Measurements from ENCODE around the gene WNK2.

The WNK2 gene

DNA sequence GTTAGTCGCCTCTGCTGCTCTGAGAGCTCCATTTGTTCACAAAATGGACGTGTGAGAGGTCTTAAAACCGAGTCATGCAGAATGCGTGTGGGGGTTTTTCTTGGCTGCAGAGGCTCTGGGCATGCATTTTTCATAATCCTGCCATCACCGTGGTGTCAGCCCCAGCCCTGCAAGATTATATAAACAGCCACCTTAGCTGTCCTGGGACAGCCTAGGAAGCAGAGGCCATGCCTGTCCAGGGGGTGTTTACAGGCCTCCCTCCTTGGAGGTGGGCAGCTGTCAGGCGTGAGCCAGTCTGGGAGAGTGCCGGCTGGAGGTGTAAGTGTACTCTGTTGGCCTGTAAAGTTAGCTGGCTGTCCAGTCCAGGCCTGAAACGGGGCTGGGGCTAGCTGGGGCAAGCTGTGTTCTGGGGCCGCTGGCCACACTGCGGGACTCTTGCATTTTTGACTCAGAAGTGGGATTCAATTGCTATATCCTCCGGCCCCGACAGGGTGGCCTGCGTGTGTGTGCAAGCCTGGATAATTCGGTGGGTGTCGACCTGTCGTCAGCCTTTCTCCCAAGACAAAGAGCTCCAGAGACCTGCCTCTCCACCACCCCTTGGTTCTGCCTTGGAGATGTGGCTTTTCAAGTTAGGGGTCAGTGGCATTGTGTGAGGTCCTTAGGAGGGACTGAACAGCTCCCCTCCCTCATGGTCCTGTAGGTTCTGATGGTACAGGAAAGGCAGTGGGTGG is 2.4 kb downstream of the WNK2 start:
- no peak for FAIRE-seq

GRCh38 chr9:93187047-93187446 is 3.1 kb downstream of the WNK2 start:
- FAIRE-seq: no peak

DNA sequence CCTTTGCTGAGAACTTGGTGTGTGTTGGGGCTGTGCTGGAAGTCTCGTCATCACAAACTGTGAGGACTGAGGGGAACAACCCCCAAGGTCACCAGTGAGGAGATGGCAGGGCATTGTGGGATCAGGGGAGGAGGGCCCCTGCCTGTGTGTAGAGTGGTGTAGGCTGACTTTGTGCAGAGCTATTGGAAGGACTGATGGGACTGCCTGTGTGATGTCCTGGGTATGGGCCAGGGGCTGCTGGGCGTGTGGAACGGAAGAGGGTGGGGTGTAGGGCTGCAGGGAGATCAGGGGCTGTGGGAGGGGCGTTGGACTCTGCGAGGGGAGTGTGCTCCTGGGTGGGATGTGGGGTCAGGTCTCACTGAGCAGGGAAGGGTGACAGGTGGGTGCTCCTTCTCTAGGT is 3.6 kb downstream of the WNK2 start:
- FAIRE-seq: no peak

- no peak for FAIRE-seq
Observed at GRCh38 chr9:93188426-93189368, 4.8 kb downstream of the WNK2 start.

GRCh38 chr9:93189369-93190132 is 5.6 kb downstream of the WNK2 start:
- FAIRE-seq: no peak

- FAIRE-seq: no peak
Observed at GRCh38 chr9:93190133-93190525, 6.2 kb downstream of the WNK2 start.

GRCh38 chr9:93190656-93191353 is 6.9 kb downstream of the WNK2 start:
- no peak for FAIRE-seq

GRCh38 chr9:93191354-93191660 is 7.4 kb downstream of the WNK2 start:
- FAIRE-seq: no peak

GRCh38 chr9:93192721-93193387 is 8.9 kb downstream of the WNK2 start:
- no peak for FAIRE-seq

DNA sequence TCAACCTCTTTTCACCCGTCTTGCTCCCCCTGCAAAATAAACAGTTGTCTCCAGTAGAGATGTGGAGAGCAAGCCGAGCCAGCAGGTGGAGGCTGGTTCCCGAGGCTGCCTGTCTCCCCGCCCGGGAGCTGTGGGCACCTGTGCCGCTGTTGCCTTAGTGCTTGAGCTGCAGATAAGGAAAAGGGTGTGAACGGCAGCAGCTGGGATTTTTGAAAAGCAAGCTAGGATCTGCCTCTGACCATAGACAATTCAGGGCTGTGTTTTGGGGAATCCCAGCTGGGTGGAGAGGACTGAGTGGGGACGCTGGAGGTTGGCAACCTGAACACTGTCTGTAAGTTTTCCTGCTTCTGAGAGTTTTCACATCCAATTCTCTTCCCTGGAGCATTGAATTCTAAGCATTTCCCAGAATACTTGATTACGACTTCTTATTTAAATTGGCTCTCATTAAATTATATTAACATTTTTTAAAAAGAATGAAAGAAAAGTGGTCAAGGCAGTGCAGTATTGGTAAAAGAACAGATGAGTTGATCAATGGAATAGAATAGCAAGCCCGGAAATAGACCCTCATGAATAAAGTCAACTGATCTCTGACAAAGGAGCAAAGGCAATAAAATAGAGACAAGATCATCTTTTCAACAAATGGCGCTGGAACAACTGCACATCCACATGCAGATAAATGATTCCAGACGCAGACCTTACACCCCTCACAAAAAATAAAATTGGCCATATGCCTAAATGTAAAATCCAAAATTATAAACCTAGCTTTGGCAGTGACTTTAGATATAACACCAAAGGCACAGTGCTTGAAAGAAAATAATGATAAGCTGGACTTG is 9.7 kb downstream of the WNK2 start:
- no peak for FAIRE-seq

- no peak for FAIRE-seq
Observed at GRCh38 chr9:93194221-93194625, 10.3 kb downstream of the WNK2 start.

GRCh38 chr9:93194641-93195040 is 10.7 kb downstream of the WNK2 start:
- no peak for FAIRE-seq

GRCh38 chr9:93196096-93197055 is 12.4 kb downstream of the WNK2 start:
- no peak for FAIRE-seq

- FAIRE-seq: no peak
Observed at GRCh38 chr9:93197670-93198069, 13.7 kb downstream of the WNK2 start.

DNA sequence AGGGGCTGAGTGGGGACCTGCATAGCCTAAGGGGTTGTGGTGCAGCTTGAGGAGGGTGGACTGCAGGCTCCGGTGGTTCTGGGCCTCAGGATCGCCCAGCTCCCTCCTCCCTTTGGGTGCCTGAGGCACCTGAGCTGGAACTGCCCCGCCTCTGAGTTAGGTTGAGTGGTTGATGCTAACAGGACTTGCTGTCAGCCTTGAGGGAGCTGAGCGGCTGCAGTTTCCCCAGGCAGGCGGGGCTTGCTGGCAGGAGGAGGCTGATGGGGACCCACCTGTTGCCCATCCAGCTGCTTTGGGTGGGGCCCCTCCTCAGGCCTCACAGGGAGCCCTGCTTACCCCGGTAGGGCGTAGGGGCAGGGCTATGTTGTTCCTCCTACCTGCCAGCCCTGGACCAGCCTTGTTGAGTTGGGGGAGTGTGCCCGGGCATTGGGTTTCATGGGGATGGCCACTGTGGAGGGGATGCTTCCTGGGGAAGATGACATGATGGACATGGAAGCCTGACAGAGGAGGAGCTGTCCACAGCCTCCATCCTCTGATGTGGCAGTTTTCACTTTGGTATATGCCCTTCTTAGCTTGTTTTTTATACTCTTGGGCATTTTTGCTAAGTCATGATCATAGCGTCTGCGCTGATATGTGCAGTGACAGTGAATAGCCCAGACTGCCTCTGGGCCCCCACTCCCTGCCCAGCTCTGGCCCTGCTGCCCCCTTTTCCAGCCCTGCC is 14.3 kb downstream of the WNK2 start:
- FAIRE-seq: no peak

DNA sequence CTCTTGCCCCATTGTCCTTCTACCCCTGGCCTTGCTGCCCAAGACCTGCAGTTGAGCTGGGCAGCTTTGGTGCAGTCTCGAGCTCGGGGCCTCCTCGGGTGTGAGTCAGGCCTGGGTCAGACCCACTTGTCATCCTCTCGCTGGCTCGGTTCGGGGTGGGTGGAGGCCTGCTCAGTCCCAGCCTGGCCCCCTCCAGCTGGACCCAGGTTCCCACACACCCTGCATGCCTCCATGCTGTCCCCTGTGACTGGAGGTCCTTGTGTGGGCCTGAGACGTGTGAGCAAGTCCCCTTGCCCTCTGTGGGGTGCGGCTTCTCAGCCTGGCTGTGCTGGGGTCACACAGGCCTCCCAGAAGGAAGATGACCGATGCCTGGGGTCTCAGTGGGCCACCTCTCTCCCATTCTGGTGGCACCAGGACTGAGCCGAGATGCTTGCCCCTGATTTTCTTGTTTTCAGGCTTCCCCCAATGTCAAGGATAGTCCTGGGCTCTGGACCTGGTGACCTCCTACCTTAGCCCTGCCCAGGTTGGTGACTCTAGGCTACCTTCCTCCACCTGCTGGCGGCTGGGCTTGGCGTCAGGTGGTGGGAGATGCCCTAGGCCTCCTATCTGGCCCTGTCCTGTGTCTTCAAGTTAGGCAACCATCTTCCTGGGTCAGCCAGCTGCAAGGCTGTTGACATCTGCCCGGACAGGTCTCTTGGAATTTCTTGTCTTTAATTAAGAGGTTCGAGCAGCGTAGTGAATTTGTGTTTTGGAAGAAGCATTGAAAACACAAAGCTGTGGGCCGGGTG is 15.1 kb downstream of the WNK2 start:
- FAIRE-seq: no peak

DNA sequence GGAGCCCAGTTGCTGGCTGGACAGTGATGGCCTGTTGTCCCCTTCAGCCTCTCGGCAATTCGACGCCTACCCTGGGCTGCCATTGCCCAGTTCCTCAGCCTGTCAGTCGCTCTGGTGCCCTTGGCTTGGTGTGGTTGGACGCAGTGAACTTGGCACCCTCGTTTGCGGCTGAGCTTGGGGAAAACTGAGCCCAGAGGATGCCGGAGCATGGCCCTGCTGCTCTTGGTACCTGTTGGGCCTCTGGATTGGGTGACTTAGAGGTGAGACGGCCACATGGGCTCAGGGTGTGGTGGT is 16.5 kb downstream of the WNK2 start:
- no peak for FAIRE-seq

DNA sequence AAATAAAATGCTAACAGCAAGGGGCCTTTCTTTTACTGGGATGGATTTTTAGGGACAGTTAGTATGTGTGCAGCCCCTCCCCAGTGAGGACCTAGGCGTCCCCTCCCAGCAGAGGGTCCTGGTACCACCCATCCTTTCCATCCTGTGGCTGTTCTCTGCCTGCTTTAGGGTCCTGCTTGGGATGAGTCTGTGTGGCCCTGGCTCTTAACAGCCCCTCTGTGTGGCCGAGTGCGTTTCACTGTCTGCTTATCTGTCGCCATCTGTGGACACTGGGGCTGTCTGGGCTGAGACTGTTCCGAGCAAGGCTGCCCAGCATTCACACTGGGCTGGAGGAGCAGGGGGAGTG is 17.0 kb downstream of the WNK2 start:
- FAIRE-seq: no peak

All from A204.1 (cell line).